Lung (tissue), 12 donors: ENCODE measurements around the gene ASB2. TPM values are rescaled to one million over a fixed set of nuclear protein-coding genes. Genes with fewer than 3 reads are reported as not detected.

ENCODE experiments used
- ATAC-seq: fragments of 200-7000 bp; cut with Tn5 transposase; one replicate; pipeline ENCODE4 v1.9.1; 2020; ENCODE audit warnings: moderate number of reproducible peaks; ENCODE audit not compliant: insufficient read depth, low FRiP score
- DNase-seq, 3 donors: peaks; one replicate each; pipeline ENCODE4 v3.0.0-alpha.2; 2013 to 2017
- H3K27ac ChIP-seq, 2 donors: one replicate each; pipeline ENCODE4 v1.5.1; 2013; ENCODE audit warnings: mild to moderate bottlenecking in 2 of 2, moderate library complexity in 2 of 2, control low read depth in 1 of 2, inconsistent platforms in 1 of 2, low read depth in 1 of 2, low read length in 1 of 2
- H3K27me3 ChIP-seq, 3 donors: one replicate each; pipeline ENCODE4 v1.5.1; 2013; ENCODE audit warnings: low read length in 2 of 3; ENCODE audit not compliant: control insufficient read depth in 3 of 3, insufficient read depth in 3 of 3
- H3K36me3 ChIP-seq, 4 donors: one replicate each; pipeline ENCODE4 v1.5.1; 2013; ENCODE audit warnings: low read length in 4 of 4, mild to moderate bottlenecking in 1 of 4, moderate library complexity in 1 of 4; ENCODE audit not compliant: control insufficient read depth in 4 of 4, insufficient read depth in 4 of 4
- H3K4me1 ChIP-seq, 5 donors: one replicate each; pipeline ENCODE4 v1.5.1; 2013; ENCODE audit warnings: low read length in 5 of 5, mild to moderate bottlenecking in 2 of 5, moderate library complexity in 1 of 5; ENCODE audit not compliant: control insufficient read depth in 5 of 5, insufficient read depth in 5 of 5
- H3K4me3 ChIP-seq: one replicate; pipeline ENCODE4 v1.5.1; 2013; ENCODE audit warnings: mild to moderate bottlenecking, control low read depth, moderate library complexity
- H3K9ac ChIP-seq, 2 donors: one replicate each; pipeline ENCODE4 v1.5.1; 2013; ENCODE audit warnings: low read length in 2 of 2, control low read depth in 1 of 2; ENCODE audit not compliant: insufficient read depth in 1 of 2
- H3K9me3 ChIP-seq, 4 donors: one replicate each; pipeline ENCODE4 v1.5.1; 2013; ENCODE audit warnings: low read length in 3 of 4, mild to moderate bottlenecking in 1 of 4, moderate library complexity in 1 of 4; ENCODE audit not compliant: control insufficient read depth in 4 of 4, insufficient read depth in 3 of 4
- CTCF ChIP-seq: IDR thresholded peaks from 2 replicates; pipeline ENCODE4 v1.5.1; 2012; ENCODE audit warnings: mild to moderate bottlenecking; ENCODE audit errors: control extremely low read depth, extremely low read depth
- WGBS, 2 donors: extraction: QIAGEN DNeasy Blood & Tissue Kit; methylation state at CpG; one replicate each; pipeline ENCODE4 v1.1.7; 2013; 5-methylcytosine and 5-hydroxymethylcytosine counted together
- polyA plus RNA-seq, 2 donors: library from polyadenylated mRNA; stranded (reverse); fragments of 200-250 nt; gene quantifications; one replicate each; pipeline ENCODE4 v1.2.1, GENCODE V29; 2013
- total RNA-seq, 2 donors: library from RNA; depleted of rRNA in 1 of 2; stranded (reverse); fragments of >200 nt in 1 of 2; gene quantifications; one replicate each; pipeline ENCODE4 v1.2.1, GENCODE V29; 2014 to 2021
- donor health status: control.
- donor health status: control.
- donor health status: Bipolar disorder and iron deficiency.
- donor health status: healthy.
- donor health status: DM: yes; HTN: yes; CAD: no.

ASB2 gene
- total and polyA plus RNA-seq, 4 donors, result 1.8 to 3.7 (median 2.6) TPM

DNA sequence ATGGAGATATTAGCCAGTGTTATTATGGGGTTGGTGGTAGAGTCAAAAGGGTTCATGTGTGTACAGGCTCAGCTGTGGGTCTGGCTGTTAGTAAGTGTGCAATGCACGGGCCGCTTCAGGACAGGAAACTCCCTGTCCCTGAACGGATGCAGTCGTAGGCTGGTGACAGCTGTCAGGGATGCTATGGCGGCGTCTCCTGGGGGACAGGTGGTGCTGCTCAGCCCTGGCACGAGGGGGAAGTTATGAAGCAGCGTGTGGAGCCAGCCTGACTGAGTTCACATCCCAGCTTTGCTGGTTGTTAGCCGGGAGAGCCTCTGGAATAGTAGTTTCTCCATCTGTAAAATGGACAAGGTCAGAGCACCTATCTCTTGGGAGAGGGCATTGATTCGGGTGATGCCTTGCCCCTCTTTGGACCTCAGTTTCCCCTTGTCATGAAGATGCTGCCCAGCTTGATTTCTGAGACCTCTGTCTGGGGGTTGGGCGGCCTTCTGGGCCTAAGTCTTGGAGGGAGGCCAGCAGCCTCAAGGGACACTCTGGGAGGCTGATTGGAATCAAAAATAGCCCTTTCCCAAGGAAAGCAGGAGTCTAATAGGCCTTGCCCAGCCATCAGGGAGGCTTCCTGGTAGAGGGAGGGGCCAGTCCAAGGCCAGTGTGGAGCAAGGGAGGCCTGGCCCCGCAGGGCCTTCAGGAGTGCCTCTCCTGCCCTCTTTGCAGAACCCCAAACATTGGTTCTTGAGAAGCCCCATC is 7.1 kb downstream of the ASB2 start:
- no peak overlapping the region for H3K9ac ChIP-seq
- H3K4me1 ChIP-seq, result peaks cover 0 to 12% (median 0%) of the 10 kb centered on the region in 5 donors
- no peak overlapping the region for H3K4me3 ChIP-seq
- H3K27me3 ChIP-seq, result no peaks in the 10 kb centered on the region
- no peak for TF ChIP-seq CTCF
- DNase-seq (no peak), ATAC-seq (no peak)
- H3K27ac ChIP-seq, result peak overlapping the region; percentile 3 to 58
- WGBS, 2 donors, result 63 to 71% methylated on average over 12 of the region's 12 CpGs
- H3K36me3 ChIP-seq, result no peaks in the 10 kb centered on the region
- H3K9me3 ChIP-seq, result no peaks in the 10 kb centered on the region

GRCh38 chr14:93967637-93968250 is 8.6 kb downstream of the ASB2 start:
- H3K27me3 ChIP-seq, result no peaks in the 10 kb centered on the region
- TF ChIP-seq CTCF, result no peak
- H3K9ac ChIP-seq, result no peak overlapping the region
- ATAC-seq (no peak), DNase-seq (no peak)
- H3K36me3 ChIP-seq, result no peaks in the 10 kb centered on the region
- peaks cover 0 to 15% (median 0%) of the 10 kb centered on the region in 5 donors for H3K4me1 ChIP-seq
- 55 to 68% methylated on average over 10 of the region's 10 CpGs for WGBS, 2 donors
- no peaks in the 10 kb centered on the region for H3K9me3 ChIP-seq
- H3K4me3 ChIP-seq, result no peak overlapping the region
- peak overlapping the region in 1 of 2 donors; percentile 17 for H3K27ac ChIP-seq

DNA sequence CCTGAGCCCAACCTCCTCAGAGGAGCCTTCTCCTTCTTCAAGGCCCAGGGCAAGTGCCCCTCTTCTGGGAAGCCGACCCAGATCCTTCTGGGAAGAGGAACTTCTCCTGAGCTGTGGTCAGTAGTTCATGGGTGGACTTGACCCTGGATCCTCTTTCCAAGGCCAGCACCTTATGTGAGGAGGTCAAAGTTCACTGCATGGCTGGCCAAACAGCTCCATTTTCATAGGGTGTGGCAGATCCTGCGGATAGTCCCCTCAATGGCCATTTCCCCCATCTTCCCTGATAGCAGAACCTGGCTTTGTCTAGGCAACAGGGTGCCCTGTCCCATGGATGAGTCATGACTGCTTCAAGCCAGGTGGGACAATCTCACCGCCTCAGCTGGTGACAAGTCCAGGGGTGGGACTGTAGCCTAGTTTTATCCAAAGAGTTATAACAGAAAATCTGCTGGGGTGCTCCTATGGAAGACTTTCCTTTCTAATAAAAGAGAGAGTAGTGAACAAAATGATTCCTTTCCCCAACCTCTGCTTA is 10.4 kb downstream of the ASB2 start:
- TF ChIP-seq CTCF, result no peak
- Histone ChIP-seq H3K27ac (peak overlapping the region; percentile 32 to 67), H3K4me3 (no peak overlapping the region), H3K9ac (no peak overlapping the region), H3K4me1 (peaks cover 0 to 15% (median 0%) of the 10 kb centered on the region in 5 donors), H3K27me3 (no peaks in the 10 kb centered on the region), H3K9me3 (no peaks in the 10 kb centered on the region), H3K36me3 (no peaks in the 10 kb centered on the region)
- 86 to 94% methylated on average over 3 of the region's 3 CpGs for WGBS, 2 donors
- no peak for ATAC-seq
- DNase-seq, result no peak
